Astrocyte of the spinal cord (primary cell): ENCODE results near the gene BGLAP.
"Not testable (repeated sequence)": the region's sequence is repeated elsewhere in the genome, so short reads cannot be mapped to it uniquely, and the experiment has no call there.

Experiments
- DNase-seq: peaks from one replicate; pipeline ENCODE4 v3.0.0; 2011; ENCODE audit warnings: low read depth, low spot score
- H3K4me3 ChIP-seq: 2 replicates; pipeline ENCODE4 v1.5.1; 2011; ENCODE audit warnings: low read depth, mild to moderate bottlenecking, low read length, moderate library complexity
- CTCF ChIP-seq: IDR thresholded peaks from 2 replicates; pipeline ENCODE4 v1.5.1; 2012; ENCODE audit warnings: low read depth, mild to moderate bottlenecking, low read length, inconsistent platforms
- in situ Hi-C: cut with HindIII; loops from 2 replicates; pipeline ENCODE4 v1.10.0; 2017; ENCODE audit warnings: low sequenced_read_pairs

The BGLAP gene

GRCh38 chr1:156212833-156213643, 28.9 kb upstream of the BGLAP start, which contains the start of gene PMF1:
Gene PMF1, plus strand, starts transcription at chr1:156213007. Its CDS starts 9 bp downstream, at chr1:156213016.
- DNase-seq = peak; percentile 98
- in situ Hi-C loops = no loop called here
- H3K4me3 ChIP-seq = peak within 1 kb of the TSS; percentile 95
- TF ChIP-seq CTCF = no peak

DNA sequence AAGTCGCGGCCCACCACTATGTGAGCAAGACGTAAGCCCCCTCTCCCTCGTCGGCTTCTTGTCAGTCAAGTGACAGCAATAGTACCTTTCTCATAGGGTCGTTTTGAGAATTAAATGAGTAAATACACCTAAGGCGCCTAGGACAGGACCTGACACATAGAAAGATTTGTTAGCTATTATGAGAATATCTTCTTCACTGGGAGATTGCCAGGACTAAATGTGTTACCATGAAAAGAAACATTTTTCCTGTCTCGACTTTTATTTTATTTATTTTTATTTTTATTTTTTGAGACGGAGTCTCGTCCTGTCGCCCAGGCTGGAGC, 28.4 kb upstream of the BGLAP start:
- in situ Hi-C loops = no loop called here
- TF ChIP-seq CTCF = no peak
- DNase-seq = no peak
- peak overlapping the region; percentile 95 for H3K4me3 ChIP-seq

DNA sequence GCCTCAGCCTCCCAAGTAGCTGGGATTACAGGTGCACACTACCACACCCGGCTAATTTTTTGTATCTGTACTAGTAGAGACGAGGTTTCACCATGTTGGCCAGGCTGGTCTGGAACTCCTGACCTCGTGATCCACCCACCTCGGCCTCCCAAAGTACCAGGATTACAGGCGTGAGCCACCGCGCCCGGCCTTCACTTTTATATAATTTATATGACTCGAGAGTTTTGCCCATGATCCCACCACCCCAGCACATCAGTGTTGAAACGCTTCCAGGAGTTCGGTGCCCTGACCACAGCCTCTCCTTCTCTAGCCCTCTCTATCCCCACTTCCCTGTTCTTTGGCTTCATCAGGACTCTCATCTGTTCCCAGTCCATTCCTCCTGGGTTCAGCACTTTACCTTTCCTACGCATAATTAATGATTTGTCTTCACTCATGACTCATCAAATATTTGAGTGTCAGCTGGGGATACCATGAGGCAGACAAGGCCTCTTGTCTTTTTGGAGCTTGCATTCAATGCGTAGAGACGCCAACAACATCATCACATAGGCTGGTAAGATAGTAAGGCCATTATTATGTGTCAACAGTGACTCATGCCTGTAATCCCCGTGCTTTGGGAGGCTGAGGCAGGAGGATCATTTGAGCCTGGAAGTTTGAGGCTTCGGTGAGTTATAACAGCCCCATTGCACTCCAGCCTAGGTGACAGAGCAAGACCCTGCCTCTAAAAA, 27.8 kb upstream of the BGLAP start:
- in situ Hi-C loops = no loop called here
- DNase-seq = peak; percentile 15
- H3K4me3 ChIP-seq = peak overlapping the region; percentile 95
- no peak for TF ChIP-seq CTCF

GRCh38 chr1:156216361-156217086, 25.5 kb upstream of the BGLAP start:
- H3K4me3 ChIP-seq, in situ Hi-C loops, DNase-seq: not testable (repeated sequence)

DNA sequence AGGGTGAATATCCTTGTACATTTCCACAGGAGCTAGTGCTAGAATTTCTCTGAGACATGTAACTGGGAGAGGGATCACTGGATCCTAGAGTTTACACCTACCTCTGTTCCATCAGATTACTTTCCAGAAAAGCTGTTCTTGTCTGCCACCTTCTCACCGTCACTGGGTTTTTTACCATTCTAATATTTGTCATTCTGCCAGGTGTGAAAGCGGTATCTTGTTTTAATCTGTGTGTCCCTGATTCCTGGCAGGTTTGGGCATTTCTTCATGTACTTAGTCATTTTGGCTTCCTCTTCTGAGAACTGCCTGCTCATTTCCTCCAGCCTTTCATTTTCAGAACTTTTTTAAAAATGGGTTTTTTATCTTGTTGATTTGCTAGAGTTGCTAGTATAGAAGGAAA, 24.1 kb upstream of the BGLAP start:
- H3K4me3 ChIP-seq = no peak overlapping the region
- in situ Hi-C loops = no loop called here
- TF ChIP-seq CTCF = no peak
- DNase-seq = peak; percentile 26

DNA sequence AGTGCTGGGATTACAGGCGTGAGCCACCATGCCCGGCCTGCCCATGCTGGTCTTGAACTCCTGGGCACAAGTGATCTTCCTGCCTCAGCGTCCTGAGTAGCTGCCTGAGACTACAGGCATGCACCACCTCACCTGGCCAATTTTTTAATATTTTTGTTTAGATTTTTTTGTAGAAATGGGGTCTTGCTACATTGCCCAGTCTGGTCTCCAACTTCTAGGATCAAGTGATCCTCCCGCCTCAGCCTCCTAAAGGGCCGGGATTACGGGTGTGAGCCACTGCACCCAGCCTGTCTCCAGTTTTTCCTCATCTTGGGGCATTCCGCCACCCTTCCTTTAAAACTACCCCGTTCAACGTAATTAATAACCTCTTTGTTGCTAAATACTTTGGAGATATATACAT, 21.8 kb upstream of the BGLAP start:
- DNase-seq = no peak
- in situ Hi-C loops = no loop called here
- H3K4me3 ChIP-seq = no peak overlapping the region
- no peak for TF ChIP-seq CTCF
